Activated T-helper 1 cell treated with anti-CD3 and anti-CD28 coated beads, Interleukin-2, amount 50 U/mL, for 16 hours (primary cell): ENCODE measurements around the gene PPP1R18.

Experiments
- DNase-seq, 2 donors: peaks; one replicate each; pipeline ENCODE4 v3.0.0-alpha.2; 2020; ENCODE audit warnings: low read depth in 1 of 2, low spot score in 1 of 2

The PPP1R18 gene

GRCh38 chr6:30689985-30690384 is 3.5 kb upstream of the PPP1R18 start:
- no peak for DNase-seq

GRCh38 chr6:30689022-30689865 is 2.8 kb upstream of the PPP1R18 start:
- DNase-seq, result no peak

- no peak for DNase-seq
Measured at GRCh38 chr6:30688569-30688968, 2.1 kb upstream of the PPP1R18 start.

- DNase-seq, result no peak
Measured at GRCh38 chr6:30687659-30688431, 1.4 kb upstream of the PPP1R18 start.

- DNase-seq, result peak; percentile 42 to 66
Measured at GRCh38 chr6:30686908-30687658, 638 bp upstream of the PPP1R18 start.

- no peak for DNase-seq
Measured at GRCh38 chr6:30685157-30686008, 1.1 kb downstream of the PPP1R18 start.

GRCh38 chr6:30684386-30685156 is 1.9 kb downstream of the PPP1R18 start:
- peak in 1 of 2 donors; percentile 30 for DNase-seq

GRCh38 chr6:30683980-30684338 is 2.5 kb downstream of the PPP1R18 start:
- DNase-seq, result no peak

GRCh38 chr6:30683183-30683979 is 3.1 kb downstream of the PPP1R18 start:
- no peak for DNase-seq

- DNase-seq, result peak; percentile 78 to 85
Measured at GRCh38 chr6:30682143-30683117, 4.0 kb downstream of the PPP1R18 start.

- no peak for DNase-seq
Measured at GRCh38 chr6:30681766-30682142, 4.7 kb downstream of the PPP1R18 start.

- DNase-seq, result no peak
Measured at GRCh38 chr6:30679765-30680535, 6.5 kb downstream of the PPP1R18 start.

- DNase-seq, result peak; percentile 90 to 93
Measured at GRCh38 chr6:30678964-30679726, 7.3 kb downstream of the PPP1R18 start.

- no peak for DNase-seq
Measured at GRCh38 chr6:30676660-30677285, 9.7 kb downstream of the PPP1R18 start.

GRCh38 chr6:30672445-30673253 is 13.8 kb downstream of the PPP1R18 start, which contains the start of gene DHX16:
DHX16 (minus strand) TSS chr6:30673006; CDS start chr6:30672841, 165 bp downstream.
- peak; percentile 77 to 80 for DNase-seq
